Heart right ventricle (tissue), 16 donors: ENCODE data around the gene INS. TPM values are rescaled to one million over a fixed set of nuclear protein-coding genes. Genes with fewer than 3 reads are reported as not detected.
A peak's percentile ranks its signal among the peaks of the same experiment; 100 is the strongest.

Experiments used
- ATAC-seq, 8 donors: fragments of 200-7000 bp; cut with Tn5 transposase; one replicate each; pipeline ENCODE4 v1.9.1; 2020; ENCODE audit warnings: mild to moderate bottlenecking in 8 of 8, moderate library complexity in 8 of 8, moderate number of reproducible peaks in 1 of 8
- DNase-seq, 2 donors: peaks; one replicate each; pipeline ENCODE4 v3.0.0-alpha.2; 2020
- H3K27ac ChIP-seq, 10 donors: fragments of 200-600 bp; sonication (generic) in 2 of 10; one replicate each; pipeline versions ENCODE4 v1.5.0 to v1.8.0; 2020 to 2022; ENCODE audit warnings: mild to moderate bottlenecking in 3 of 10
- H3K27me3 ChIP-seq, 7 donors: fragments of 200-600 bp; one replicate each; pipeline ENCODE4 v1.8.0; 2021 to 2022; ENCODE audit warnings: mild to moderate bottlenecking in 2 of 7
- H3K36me3 ChIP-seq, 9 donors: fragments of 200-600 bp; sonication (generic) in 1 of 9; one replicate each; pipeline versions ENCODE4 v1.5.0 to v1.8.0; 2020 to 2022; ENCODE audit warnings: mild to moderate bottlenecking in 2 of 9
- H3K4me1 ChIP-seq, 9 donors: fragments of 200-600 bp; sonication (generic) in 1 of 9; one replicate each; pipeline versions ENCODE4 v1.5.0 to v1.8.0; 2020 to 2022; ENCODE audit warnings: mild to moderate bottlenecking in 4 of 9
- H3K4me3 ChIP-seq, 10 donors: fragments of 200-600 bp; sonication (generic) in 2 of 10; one replicate each; pipeline versions ENCODE4 v1.5.0 to v1.8.0; 2020 to 2022; ENCODE audit warnings: mild to moderate bottlenecking in 7 of 10, moderate library complexity in 2 of 10
- H3K9me3 ChIP-seq, 11 donors: fragments of 200-600 bp in 10 of 11; sonication (generic) in 2 of 11; one replicate each; pipeline versions ENCODE4 v1.5.0 to v1.8.0; 2013 to 2022; ENCODE audit warnings: mild to moderate bottlenecking in 2 of 11, control low read depth in 1 of 11, moderate library complexity in 1 of 11
- CTCF ChIP-seq, 9 donors: fragments of 200-600 bp; sonication (generic) in 2 of 9; IDR thresholded peaks; one replicate each; pipeline versions ENCODE4 v1.5.0 to v1.8.0; 2021 to 2022; ENCODE audit warnings: antibody characterized with exemption in 9 of 9, mild to moderate bottlenecking in 5 of 9, moderate library complexity in 1 of 9
- WGBS, 2 donors: extraction: QIAGEN DNeasy Blood & Tissue Kit; methylation state at CpG; one replicate each; pipeline ENCODE4 v1.1.7; 2013; ENCODE audit warnings: inconsistent platforms in 1 of 2; 5-methylcytosine and 5-hydroxymethylcytosine counted together
- intact Hi-C, 10 donors: fragments of 100-400 bp; cut with DNase I; formaldehyde crosslinking; loops; one replicate each; pipeline versions ENCODE4 v1.11.1 to v1.14.2; 2022
- polyA plus RNA-seq, 2 donors: library from polyadenylated mRNA; stranded (reverse); fragments of 200-250 nt; gene quantifications; one replicate each; pipeline ENCODE4 v1.2.3, GENCODE V29; 2013
- total RNA-seq, 10 donors: library from RNA; stranded (reverse); fragmentation: NEBNext Ultra II Directional in 3 of 10; extraction: Animal tissue kit (Norgen Biotek cat#: 25700) in 3 of 10; gene quantifications; one replicate each; pipeline versions ENCODE4 v1.2.1 to v1.2.4, GENCODE V29; 2021 to 2023
- donor health status: Arrhythmogenic right ventricular cardiomyopathy.
- donor health status: ischemic (EF 13 %, LVEDD 7.1; RV severe dilation, severe dysfunction).
- donor health status: healthy with polysubstance abuse.
- donor health status: DM: no; HTN: yes; CAD: no.
- donor health status: DM: no; HTN: no; CAD: no.
- donor health status: ischemic (EF 25% LVEDD 6.9; RV normal size, moderate dysfunction).
- donor health status: ischemic (EF 25% LVEDD 5.7; RV mildly dilated, moderate dysfunction).
- donor health status: healthy.
- donor health status: DM: yes; HTN: yes; CAD: no.
- donor health status: Ischemic cardiomyopathy.
- donor health status: ischemic (EF 35%, LVEDD 5.7; RV mildly dilated, moderate dysfunction).
- donor health status: nonischemic (EF 11% LVEDD 7.7; RV severe dilation, severe dysfunction).
- donor health status: DM: yes; HTN: yes; CAD: no.
- donor health status: PGD.
- donor health status: ischemic (EF 29% LVEDD 5.4; RV normal size, mild dysfunction).
- donor health status: nonischemic (EF 23%, LVEDD 6.1; RV moderate dilation, normal function).

INS gene
- total and polyA plus RNA-seq, 12 donors = 0.76 to 3.3 (median 1.0) TPM; not detected in 9

GRCh38 chr11:2208691-2209369 is 47.8 kb upstream of the INS start:
- Histone ChIP-seq H3K27ac (no peak overlapping the region), H3K36me3 (no peaks in the 10 kb centered on the region), H3K4me3 (no peak overlapping the region), H3K9me3 (no peaks in the 10 kb centered on the region), H3K4me1 (peaks cover 0 to 4% (median 0%) of the 10 kb centered on the region in 9 donors), H3K27me3 (peaks cover 0 to 15% (median 3%) of the 10 kb centered on the region in 7 donors)
- intact Hi-C loops = loop anchor here in 3 of 10 donors (10.0 kb wide), 2 partner anchors 316 to 686 kb away; no protein-coding TSS in a partner anchor
- ATAC-seq = peak in 3 of 8 donors; percentile 18 to 33 (median 19)
- peak in 1 of 2 donors; percentile 2 for DNase-seq
- no peak for TF ChIP-seq CTCF (IDR thresholded peaks at IDR 0.05)
- 81 to 84% methylated on average over 24 of the region's 24 CpGs for WGBS, 2 donors

- Histone ChIP-seq H3K4me3 (no peak overlapping the region), H3K27me3 (peaks cover 0 to 15% (median 3%) of the 10 kb centered on the region in 7 donors), H3K9me3 (no peaks in the 10 kb centered on the region), H3K4me1 (peaks cover 0 to 2% (median 0%) of the 10 kb centered on the region in 9 donors), H3K36me3 (no peaks in the 10 kb centered on the region), H3K27ac (no peak overlapping the region)
- ATAC-seq (no peak), DNase-seq (peak in 1 of 2 donors; percentile 2)
- intact Hi-C loops = loop anchor here in 3 of 10 donors (10.0 kb wide), 2 partner anchors 317 to 687 kb away; no protein-coding TSS in a partner anchor
- WGBS, 2 donors = 71 to 80% methylated on average over 24 of the region's 24 CpGs
- no peak for TF ChIP-seq CTCF (IDR thresholded peaks at IDR 0.05)
Observed at GRCh38 chr11:2207773-2208621, 47.0 kb upstream of the INS start.

GRCh38 chr11:2207212-2207611 is 46.2 kb upstream of the INS start:
- Histone ChIP-seq H3K27me3 (peaks cover 0 to 15% (median 3%) of the 10 kb centered on the region in 7 donors), H3K9me3 (no peaks in the 10 kb centered on the region), H3K4me1 (no peaks in the 10 kb centered on the region), H3K4me3 (no peak overlapping the region), H3K27ac (no peak overlapping the region), H3K36me3 (no peaks in the 10 kb centered on the region)
- DNase-seq (peak in 1 of 2 donors; percentile 1), ATAC-seq (no peak)
- intact Hi-C loops = loop anchor here in 3 of 10 donors (10.0 kb wide), 2 partner anchors 318 to 688 kb away; no protein-coding TSS in a partner anchor
- no peak for TF ChIP-seq CTCF (IDR thresholded peaks at IDR 0.05)
- 84 to 85% methylated on average over 11 of the region's 11 CpGs for WGBS, 2 donors

GRCh38 chr11:2205981-2206690 is 45.1 kb upstream of the INS start:
- no peak for DNase-seq

More at GRCh38 chr11:2205981-2206690, 45.1 kb upstream of the INS start:
- Histone ChIP-seq H3K27me3 (peaks cover 0 to 15% (median 3%) of the 10 kb centered on the region in 7 donors), H3K4me3 (no peak overlapping the region), H3K27ac (no peak overlapping the region), H3K4me1 (no peaks in the 10 kb centered on the region), H3K9me3 (no peaks in the 10 kb centered on the region), H3K36me3 (no peaks in the 10 kb centered on the region)
- TF ChIP-seq CTCF (IDR thresholded peaks at IDR 0.05) = no peak
- intact Hi-C loops = loop anchor here in 3 of 10 donors (10.0 kb wide), 2 partner anchors 319 to 689 kb away; no protein-coding TSS in a partner anchor
- 80% methylated on average over 12 of the region's 12 CpGs for WGBS, 2 donors
- ATAC-seq = no peak
